NCI-H748 (cell line): ENCODE results near the gene EFHB.
"Not testable (repeated sequence)": the region's sequence is repeated elsewhere in the genome, so short reads cannot be mapped to it uniquely, and the experiment has no call there.

ENCODE experiments used
- DNase-seq: peaks from one replicate; lab custom pipeline; 2025; ENCODE audit not compliant: unreplicated experiment; lab: John Stamatoyannopoulos, UW

Gene EFHB

DNA sequence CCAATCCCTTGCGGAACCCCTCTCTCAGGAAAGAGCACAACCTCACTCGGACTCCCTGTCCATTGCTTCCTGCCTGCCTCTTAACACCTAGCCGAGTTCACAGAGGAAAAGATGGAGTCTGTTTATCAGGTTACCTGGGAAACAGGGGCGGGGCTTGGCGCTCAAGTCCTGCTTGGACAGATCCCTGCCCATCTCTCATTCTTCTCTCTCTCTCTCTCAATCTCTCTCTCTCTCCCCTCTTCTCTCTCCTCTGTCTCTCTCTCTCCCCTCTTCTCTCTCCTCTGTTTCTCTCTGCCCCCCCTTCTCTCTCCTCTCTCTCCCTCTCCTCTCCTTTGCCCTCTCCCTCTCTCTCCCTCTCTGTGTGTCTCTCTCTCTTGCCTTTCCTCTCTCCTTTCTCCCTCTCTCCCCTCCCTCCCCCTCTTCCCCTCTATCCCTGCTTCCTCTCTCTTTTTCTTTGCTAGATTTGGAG lies at the start of gene EFHB:
EFHB (minus strand) TSS at position 120 of the 469 bp plus-strand sequence. CDS start 199 bp downstream, outside the sequence.
- DNase-seq = peak; percentile 89

- no peak for DNase-seq
Observed at GRCh38 chr3:19972054-19972453, 38.0 kb upstream of the EFHB start.

DNA sequence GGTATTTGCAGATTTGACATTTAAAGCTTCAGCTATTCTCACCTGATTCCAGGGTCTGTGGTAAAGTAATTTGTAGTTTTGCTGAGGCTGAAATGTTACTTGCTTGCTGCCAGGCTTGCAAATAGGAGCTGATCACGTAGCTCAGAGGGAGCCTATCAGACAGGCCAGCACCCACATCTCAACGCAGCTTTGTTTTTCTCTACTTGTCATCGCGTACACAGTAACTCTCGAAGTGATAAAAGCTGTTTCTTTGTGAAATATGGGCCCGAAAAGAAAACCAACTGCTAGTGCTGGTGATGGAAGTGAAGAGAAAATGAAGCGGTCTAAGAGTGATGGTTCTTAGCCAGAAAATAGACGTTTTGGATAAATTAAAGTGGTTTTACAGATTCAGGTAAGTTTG lies 36.3 kb upstream of the EFHB start:
- no peak for DNase-seq

- DNase-seq = no peak
Observed at GRCh38 chr3:19967812-19968211, 33.8 kb upstream of the EFHB start.

DNA sequence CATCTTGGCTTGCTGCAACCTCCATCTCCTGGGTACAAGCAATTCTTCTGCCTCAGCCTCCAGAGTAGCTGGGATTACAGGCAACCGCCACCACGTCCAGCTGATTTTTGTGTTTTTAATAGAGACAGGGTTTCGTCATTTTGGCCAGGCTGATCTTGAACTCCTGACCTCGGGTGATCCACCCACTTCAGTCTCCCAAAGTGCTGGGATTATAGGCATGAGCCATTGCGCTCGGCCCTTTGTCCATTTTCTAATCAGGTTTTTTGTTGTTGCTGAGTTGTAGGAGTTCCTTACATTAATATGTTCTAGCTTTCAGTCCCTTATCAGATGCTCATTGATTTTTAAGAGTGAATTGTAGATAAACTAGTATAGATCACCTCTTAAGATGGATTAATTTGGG lies 33.2 kb upstream of the EFHB start:
- DNase-seq = no peak

GRCh38 chr3:19961960-19962359 lies 27.9 kb upstream of the EFHB start:
- no peak for DNase-seq

DNA sequence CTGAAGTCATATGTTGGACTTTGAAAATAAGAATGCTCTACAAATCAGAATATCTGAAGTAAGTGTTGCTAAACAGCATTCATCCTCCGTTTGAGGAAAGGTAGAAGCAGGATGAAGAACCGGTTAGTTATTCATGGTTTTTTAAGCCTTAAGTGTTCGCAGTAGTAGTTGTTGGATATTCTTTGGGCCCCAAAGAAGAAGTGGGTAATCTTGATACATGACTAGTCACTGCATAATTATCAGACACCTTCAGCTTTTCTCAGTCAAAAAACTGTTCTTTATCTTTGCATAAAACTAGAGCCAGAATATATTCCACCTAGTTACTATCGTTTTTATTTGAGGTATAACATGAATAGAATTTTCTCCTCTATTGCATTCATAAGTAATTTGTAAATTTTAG lies 26.7 kb upstream of the EFHB start:
- no peak for DNase-seq

DNA sequence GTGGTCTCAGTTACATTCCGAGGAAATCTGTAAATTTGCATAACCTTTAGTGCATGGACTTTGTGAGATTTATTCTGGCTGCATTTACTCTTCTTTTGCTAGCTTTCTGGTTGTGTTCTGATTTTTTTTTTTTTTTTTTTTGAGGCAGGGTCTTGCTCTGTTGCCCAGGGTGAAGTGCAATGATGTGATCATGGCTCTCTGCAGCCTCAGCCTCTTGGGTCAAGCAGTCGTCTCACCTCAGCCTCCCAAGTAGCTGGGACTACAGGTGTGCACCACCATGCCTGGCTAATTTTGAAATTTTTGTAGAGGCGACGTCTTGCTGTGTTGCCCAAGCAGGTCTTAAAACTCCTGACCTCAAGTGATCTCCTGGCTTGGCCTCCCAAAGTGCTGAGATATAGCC lies 25.5 kb upstream of the EFHB start:
- no peak for DNase-seq

GRCh38 chr3:19957354-19957753 lies 23.3 kb upstream of the EFHB start:
- DNase-seq = not testable (repeated sequence)

DNA sequence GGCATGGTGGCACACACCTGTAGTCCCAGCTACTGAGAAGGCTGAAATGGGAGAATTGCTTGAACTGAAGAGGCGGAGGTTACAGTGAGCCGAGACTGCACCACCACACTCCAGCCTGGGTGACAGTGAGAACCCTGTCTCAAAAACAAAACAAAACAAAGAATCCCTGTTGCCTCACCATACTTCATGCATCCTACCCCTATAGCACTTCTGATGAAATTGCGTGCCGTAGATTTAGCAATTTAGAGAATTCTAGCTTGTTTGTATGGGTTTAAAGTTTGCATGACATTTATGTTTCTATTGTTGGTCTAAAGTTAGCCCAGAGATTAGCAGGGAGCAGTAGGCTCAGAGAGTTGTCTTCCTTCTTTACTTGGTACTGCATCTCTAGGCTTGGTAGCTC lies 20.7 kb upstream of the EFHB start:
- DNase-seq = no peak

- DNase-seq = no peak
Observed at GRCh38 chr3:19950316-19950715, 16.3 kb upstream of the EFHB start.

DNA sequence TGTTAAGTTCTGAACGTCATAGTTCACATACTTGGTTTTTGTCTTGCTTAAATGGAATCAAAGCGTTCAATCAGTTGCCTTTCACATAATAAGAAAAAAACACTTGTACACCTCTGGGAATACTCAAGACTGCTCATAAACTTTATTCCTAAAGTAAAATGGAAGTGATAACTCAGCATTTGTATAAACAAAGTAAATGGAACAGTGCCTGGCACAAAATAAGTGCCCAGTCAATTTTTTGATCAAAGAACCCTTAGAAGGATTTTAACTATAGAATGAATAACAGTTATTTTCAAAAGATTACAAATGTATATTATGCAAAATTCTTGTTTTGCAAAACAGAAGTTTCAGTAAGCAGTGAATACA lies 14.2 kb upstream of the EFHB start:
- no peak for DNase-seq

- DNase-seq = peak; percentile 50
Observed at GRCh38 chr3:19947549-19948225, 13.7 kb upstream of the EFHB start.

- peak; percentile 96 for DNase-seq
Observed at GRCh38 chr3:19946832-19947548, 13.0 kb upstream of the EFHB start, which contains the start of gene RAB5A. Gene RAB5A, plus strand, starts transcription at chr3:19947097. Its CDS starts 3,802 bp downstream, at chr3:19950899.

GRCh38 chr3:19945969-19946831 lies 12.2 kb upstream of the EFHB start:
- no peak for DNase-seq

GRCh38 chr3:19945534-19945933 lies 11.5 kb upstream of the EFHB start:
- no peak for DNase-seq

DNA sequence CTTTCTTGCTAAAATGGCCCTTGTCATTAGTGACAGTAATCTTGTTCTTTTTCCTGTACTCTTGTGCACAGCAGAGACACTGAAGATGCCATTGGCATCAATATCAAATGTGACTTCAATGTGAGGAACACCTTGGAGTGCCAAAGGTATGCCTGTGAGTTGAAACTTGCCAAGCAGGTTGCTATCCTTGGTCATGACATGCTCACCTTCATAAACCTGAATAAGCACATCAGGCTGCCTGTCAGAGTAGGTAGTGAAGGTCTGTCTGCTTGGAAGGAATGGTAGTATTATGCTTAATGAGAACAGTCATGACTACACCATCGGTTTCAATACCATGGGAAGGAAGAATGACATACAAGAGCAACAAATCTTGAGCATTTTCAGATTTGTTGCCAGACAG lies 6.6 kb upstream of the EFHB start:
- no peak for DNase-seq

DNA sequence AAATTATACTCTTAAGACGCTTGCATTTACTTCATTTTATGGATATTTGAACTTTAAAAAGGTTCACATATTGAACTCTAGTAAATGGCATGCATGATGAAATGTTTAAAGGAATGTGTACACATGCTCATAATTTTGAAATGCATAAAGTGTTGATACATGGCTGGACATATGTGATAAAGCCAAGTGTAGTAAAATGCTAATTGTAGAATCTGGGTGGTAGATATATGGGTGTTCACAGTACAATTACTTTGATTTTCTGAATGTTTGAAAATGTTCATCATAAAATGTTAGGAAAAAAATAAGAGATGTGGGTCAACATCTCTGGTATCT lies 4.2 kb upstream of the EFHB start:
- no peak for DNase-seq

- no peak for DNase-seq
Observed at GRCh38 chr3:19937459-19938294, 3.7 kb upstream of the EFHB start.

DNA sequence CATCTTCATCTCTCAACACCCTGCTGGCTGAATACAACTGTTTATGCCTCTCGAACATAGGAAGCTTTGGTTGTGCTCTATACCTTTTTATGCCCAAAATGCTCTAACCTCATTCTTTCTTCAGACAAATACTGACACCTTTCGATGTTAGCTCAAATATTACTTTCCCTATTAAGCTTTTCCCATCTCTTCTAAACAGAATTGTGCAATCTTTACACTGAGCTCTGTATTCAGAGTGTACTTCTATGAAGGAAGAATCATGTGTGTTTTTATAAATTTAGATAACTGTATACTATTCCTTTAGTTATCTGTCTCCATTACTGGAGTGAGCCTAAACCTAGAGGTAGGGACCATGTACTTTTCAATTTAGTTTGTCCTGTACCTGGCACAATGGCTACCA lies 1.6 kb downstream of the EFHB start:
- no peak for DNase-seq

- DNase-seq = no peak
Observed at GRCh38 chr3:19931767-19932188, 2.2 kb downstream of the EFHB start.
